Kidney (tissue), 14 donors: Measurements from ENCODE around the gene MAGED4B. TPM values are rescaled to one million over a fixed set of nuclear protein-coding genes. Genes with fewer than 3 reads are reported as not detected.
"Not testable (repeated sequence)": the region's sequence is repeated elsewhere in the genome, so short reads cannot be mapped to it uniquely, and the experiment has no call there.

ENCODE experiments used
- DNase-seq, 5 donors: peaks; one replicate each; pipeline ENCODE4 v3.0.0-alpha.2; 2013 to 2020
- FAIRE-seq: peaks from 2 replicates; lab custom pipeline; 2012; peaks lifted over from hg19 to GRCh38; lab: Jason Lieb, UNC
- H3K27ac ChIP-seq, 2 donors: one replicate each; pipeline ENCODE4 v1.7.0; 2013; ENCODE audit warnings: low read depth in 2 of 2, low read length in 2 of 2, inconsistent platforms in 1 of 2
- H3K27me3 ChIP-seq: one replicate; pipeline ENCODE4 v1.7.1; 2013; ENCODE audit warnings: low read length, inconsistent platforms; ENCODE audit not compliant: control insufficient read depth, insufficient read depth
- H3K36me3 ChIP-seq, 3 donors: one replicate each; pipeline versions ENCODE4 v1.7.0 to v1.7.1; 2013; ENCODE audit warnings: low read length in 3 of 3, control low read depth in 1 of 3, inconsistent platforms in 1 of 3; ENCODE audit not compliant: insufficient read depth in 3 of 3, control insufficient read depth in 2 of 3
- H3K4me1 ChIP-seq, 3 donors: one replicate each; pipeline versions ENCODE4 v1.7.0 to v1.7.1; 2013; ENCODE audit warnings: low read length in 3 of 3, inconsistent platforms in 1 of 3, low read depth in 1 of 3; ENCODE audit not compliant: control insufficient read depth in 2 of 3, insufficient read depth in 2 of 3
- H3K4me3 ChIP-seq, 3 donors: one replicate each; pipeline versions ENCODE4 v1.7.0 to v1.8.1; 2013; ENCODE audit warnings: low read length in 3 of 3, control low read depth in 1 of 3, inconsistent platforms in 1 of 3
- H3K9ac ChIP-seq, 3 donors: one replicate each; pipeline versions ENCODE4 v1.7.0 to v1.7.1; 2013; ENCODE audit warnings: low read length in 3 of 3, control low read depth in 1 of 3, inconsistent platforms in 1 of 3
- H3K9me3 ChIP-seq, 3 donors: one replicate each; pipeline versions ENCODE4 v1.7.0 to v1.7.1; 2013; ENCODE audit warnings: low read length in 3 of 3, control low read depth in 1 of 3, inconsistent platforms in 1 of 3; ENCODE audit not compliant: control insufficient read depth in 2 of 3, insufficient read depth in 1 of 3
- intact Hi-C: fragments of 100-400 bp; cut with DNase I; formaldehyde crosslinking; loops from one replicate; pipeline ENCODE4 v1.11.1; 2022
- polyA plus RNA-seq: library from polyadenylated mRNA; stranded (reverse); fragments of 350-450 nt; fragmentation: Illumina TruSeq; extraction: RNeasy Lipid Tissue Mini Kit (QIAGEN cat#74804); gene quantifications from one replicate; pipeline ENCODE4 v1.2.3, GENCODE V29; 2014; ENCODE audit warnings: low read depth, low replicate concordance; ENCODE audit not compliant: insufficient read depth
- total RNA-seq: library from RNA; stranded (reverse); fragmentation: NEBNext Ultra II Directional; extraction: Animal tissue kit (Norgen Biotek cat#: 25700); gene quantifications from one replicate; pipeline ENCODE4 v1.2.1, GENCODE V29; 2021
- TF ChIP-seq, protein P1 (sequence below): IDR thresholded peaks from 3 replicates; pipeline ENCODE4 v1.5.1; 2012; ENCODE audit warnings: mild to moderate bottlenecking, moderate library complexity, borderline replicate concordance; ENCODE audit not compliant: insufficient read depth; ENCODE audit errors: extremely low read depth
- donor health status: control.
- donor health status: control.
- donor health status: control.
- donor health status: control.
- donor health status: control.
- donor health status: DM: yes; HTN: yes; CAD: no.
- donor health status: Normal renal cell carcinoma (clear cell type).

The MAGED4B gene
- total and polyA plus RNA-seq, 2 donors from 2014 or later, result 5.2 to 13.3 TPM

DNA sequence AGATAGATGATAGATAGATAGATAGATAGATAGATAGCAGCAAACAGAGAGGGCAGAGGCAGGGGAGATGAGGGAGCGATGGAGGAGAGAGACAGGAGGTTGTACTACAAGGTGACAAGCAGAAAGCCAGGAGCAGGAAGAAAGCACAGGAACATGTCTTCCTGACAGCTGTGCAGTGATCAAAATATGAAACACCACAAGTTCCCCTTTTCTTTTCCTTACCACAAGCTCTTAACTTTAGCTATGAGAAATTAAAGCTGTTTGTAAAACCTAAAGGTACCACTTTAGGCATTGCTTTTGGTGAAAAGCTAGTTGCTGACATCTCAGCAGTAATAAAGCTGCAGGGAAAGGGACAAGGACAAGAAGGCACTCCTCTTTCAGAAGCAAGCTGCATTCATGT, 9.1 kb upstream of the MAGED4B start:
- Histone ChIP-seq H3K4me3 (no peak overlapping the region), H3K27ac (no peak overlapping the region), H3K9ac (no peak overlapping the region), H3K4me1 (no peaks in the 10 kb centered on the region), H3K27me3 (no peaks in the 10 kb centered on the region), H3K36me3 (no peaks in the 10 kb centered on the region), H3K9me3 (no peaks in the 10 kb centered on the region)
- TF ChIP-seq, protein P1, sequence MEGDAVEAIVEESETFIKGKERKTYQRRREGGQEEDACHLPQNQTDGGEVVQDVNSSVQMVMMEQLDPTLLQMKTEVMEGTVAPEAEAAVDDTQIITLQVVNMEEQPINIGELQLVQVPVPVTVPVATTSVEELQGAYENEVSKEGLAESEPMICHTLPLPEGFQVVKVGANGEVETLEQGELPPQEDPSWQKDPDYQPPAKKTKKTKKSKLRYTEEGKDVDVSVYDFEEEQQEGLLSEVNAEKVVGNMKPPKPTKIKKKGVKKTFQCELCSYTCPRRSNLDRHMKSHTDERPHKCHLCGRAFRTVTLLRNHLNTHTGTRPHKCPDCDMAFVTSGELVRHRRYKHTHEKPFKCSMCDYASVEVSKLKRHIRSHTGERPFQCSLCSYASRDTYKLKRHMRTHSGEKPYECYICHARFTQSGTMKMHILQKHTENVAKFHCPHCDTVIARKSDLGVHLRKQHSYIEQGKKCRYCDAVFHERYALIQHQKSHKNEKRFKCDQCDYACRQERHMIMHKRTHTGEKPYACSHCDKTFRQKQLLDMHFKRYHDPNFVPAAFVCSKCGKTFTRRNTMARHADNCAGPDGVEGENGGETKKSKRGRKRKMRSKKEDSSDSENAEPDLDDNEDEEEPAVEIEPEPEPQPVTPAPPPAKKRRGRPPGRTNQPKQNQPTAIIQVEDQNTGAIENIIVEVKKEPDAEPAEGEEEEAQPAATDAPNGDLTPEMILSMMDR, result no peak
- FAIRE-seq, result no peak
- intact Hi-C loops, result no loop called here
- no peak for DNase-seq

DNA sequence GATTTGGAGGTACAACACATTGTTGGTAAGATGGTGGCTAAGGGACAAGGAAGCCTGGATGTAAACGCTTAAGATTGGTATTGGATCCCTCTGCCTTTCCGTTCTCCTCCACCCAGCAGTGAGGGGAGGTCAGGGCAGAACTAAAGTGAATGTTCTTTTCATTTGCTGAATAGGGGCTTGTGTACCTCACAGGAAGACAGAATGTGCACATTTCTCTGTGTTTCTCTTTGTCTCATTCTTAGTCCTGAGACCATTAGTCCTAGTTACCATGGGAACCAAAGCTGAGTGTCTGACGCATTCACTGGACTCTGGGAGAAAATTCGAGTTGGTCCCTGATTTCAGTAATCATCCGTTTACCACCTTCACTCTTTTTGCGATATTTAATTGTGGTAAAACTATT, 26.7 kb downstream of the MAGED4B start:
- H3K27ac ChIP-seq, intact Hi-C loops, H3K4me3 ChIP-seq, H3K9ac ChIP-seq, FAIRE-seq, H3K9me3 ChIP-seq, DNase-seq, H3K4me1 ChIP-seq, H3K36me3 ChIP-seq, H3K27me3 ChIP-seq: not testable (repeated sequence)

DNA sequence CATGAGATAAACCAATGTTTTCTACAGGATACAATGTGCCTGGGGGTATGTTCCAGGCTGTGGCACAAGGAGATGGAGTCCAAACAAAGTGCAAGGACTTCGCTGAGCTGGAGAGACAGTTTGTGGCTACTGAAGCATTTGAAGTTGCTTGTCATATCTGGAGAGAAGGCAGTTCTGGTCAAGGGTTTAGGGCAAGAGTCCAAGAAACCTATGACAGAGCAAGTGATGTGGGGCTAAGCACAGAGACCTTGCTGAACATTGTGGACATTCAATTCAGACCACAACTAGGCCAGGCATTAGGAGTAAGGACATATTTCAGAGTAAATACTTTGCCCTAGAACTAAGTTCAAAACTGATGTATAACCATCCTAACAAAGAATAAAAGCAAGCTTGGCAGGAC, 34.8 kb downstream of the MAGED4B start:
- Histone ChIP-seq H3K36me3 (no peaks in the 10 kb centered on the region), H3K27ac (no peak overlapping the region), H3K9me3 (no peaks in the 10 kb centered on the region), H3K4me3 (no peak overlapping the region), H3K4me1 (no peaks in the 10 kb centered on the region), H3K27me3 (peaks cover 3% of the 10 kb centered on the region), H3K9ac (no peak overlapping the region)
- DNase-seq (no peak), FAIRE-seq (no peak)
- TF ChIP-seq, protein P1, result no peak
- intact Hi-C loops, result no loop called here

DNA sequence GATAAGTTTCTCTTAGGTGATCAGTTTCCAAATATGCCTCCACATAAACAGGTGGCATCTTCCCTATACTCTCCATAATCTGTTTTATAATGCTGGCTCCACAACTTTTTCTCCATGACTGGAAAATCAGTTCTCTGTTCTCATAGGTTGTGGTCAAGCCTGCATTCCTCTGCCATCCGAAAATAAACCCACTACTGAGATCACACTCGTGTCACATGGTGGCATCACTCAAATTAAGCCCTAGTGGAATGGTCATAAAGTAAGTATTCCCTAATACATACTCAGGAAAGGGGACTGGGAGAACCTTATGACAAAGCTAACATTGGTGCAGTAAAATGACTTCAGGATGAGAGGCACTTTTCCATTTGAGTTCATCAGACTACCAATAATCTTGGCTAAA, 37.6 kb downstream of the MAGED4B start:
- Histone ChIP-seq H3K9me3 (no peaks in the 10 kb centered on the region), H3K36me3 (no peaks in the 10 kb centered on the region), H3K9ac (no peak overlapping the region), H3K27me3 (no peaks in the 10 kb centered on the region), H3K4me3 (no peak overlapping the region), H3K4me1 (no peaks in the 10 kb centered on the region), H3K27ac (no peak overlapping the region)
- TF ChIP-seq, protein P1, result no peak
- DNase-seq, result no peak
- no peak for FAIRE-seq
- intact Hi-C loops, result no loop called here
